ENCODE data around the gene KIAA1671. TPM values are rescaled to one million over a fixed set of nuclear protein-coding genes. Genes with fewer than 3 reads are reported as not detected.

The KIAA1671 gene
- total RNA-seq, 1 donor from 2014 or later: 20.6 TPM

DNA sequence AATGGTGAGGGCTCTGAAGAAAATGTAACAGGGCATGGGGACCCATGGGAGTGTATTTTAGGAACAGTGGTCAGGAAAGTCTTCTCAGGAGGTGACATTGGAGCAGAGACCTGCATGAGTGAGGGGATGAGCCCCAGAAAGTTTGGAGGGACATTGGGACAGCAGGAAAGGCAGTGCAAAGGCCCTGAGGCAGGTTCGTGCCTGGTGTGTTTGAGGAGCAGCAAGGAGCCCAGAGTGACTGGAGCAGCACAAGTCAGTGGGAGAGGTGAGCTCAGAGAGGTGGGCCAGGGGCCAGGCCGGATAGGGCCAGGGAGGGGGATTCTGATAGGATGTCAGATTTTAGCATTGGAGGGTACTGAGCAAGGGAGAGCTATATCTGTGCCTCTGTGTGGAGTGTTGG lies 167.1 kb downstream of the KIAA1671 start:
- no peak for DNase-seq

GRCh38 chr22:25120093-25120561 lies 167.6 kb downstream of the KIAA1671 start:
- DNase-seq: no peak

DNA sequence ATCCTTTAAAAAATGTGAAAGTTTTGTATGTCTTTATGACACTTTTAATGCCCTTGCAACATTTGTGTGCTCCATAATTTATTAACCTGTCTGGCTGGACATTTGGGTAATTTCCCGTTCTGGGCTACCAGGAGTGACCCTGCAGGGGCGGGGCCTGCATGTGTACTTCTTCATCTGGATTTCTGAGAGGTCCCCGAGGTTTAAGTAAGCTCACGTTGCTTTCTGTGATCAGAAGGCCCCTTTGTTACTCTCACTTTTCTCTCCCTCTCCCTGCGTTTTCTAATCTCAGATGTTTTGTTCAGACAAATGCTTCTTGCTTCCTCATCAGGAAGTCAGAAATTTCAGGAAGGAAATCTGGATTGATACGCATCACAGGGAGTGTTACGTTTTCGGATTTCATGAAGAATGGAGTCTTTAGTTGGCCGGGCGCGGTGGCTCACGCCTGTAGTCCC lies 168.3 kb downstream of the KIAA1671 start:
- no peak for DNase-seq

- no peak for DNase-seq
Measured at GRCh38 chr22:25122136-25122764, 169.7 kb downstream of the KIAA1671 start.

- no peak for DNase-seq
Measured at GRCh38 chr22:25123677-25124076, 171.2 kb downstream of the KIAA1671 start.

- no peak for DNase-seq
Measured at GRCh38 chr22:25125693-25126357, 173.3 kb downstream of the KIAA1671 start.

GRCh38 chr22:25126510-25126909 lies 174.0 kb downstream of the KIAA1671 start:
- DNase-seq: no peak

- DNase-seq: no peak
Measured at GRCh38 chr22:25127318-25127717, 174.8 kb downstream of the KIAA1671 start.

DNA sequence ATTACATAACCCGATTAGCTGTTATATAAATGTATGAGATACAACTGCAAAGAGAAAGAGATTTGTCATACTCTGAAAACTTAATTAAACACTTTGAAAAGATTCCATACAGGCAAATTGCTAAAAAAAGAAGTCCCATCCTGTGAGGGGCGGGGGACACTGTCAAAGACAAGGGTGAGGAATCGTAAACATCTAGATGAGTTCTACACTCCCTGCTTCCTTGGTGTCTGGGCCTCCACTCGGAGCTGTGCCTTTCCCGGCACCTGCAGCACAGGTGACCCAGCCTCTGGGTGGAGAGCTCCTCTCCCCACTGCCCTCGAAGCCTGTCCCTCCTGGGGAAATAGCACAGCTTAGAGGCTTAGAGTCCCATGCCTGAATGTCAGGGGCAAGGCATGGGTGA lies 177.9 kb downstream of the KIAA1671 start:
- DNase-seq: no peak

DNA sequence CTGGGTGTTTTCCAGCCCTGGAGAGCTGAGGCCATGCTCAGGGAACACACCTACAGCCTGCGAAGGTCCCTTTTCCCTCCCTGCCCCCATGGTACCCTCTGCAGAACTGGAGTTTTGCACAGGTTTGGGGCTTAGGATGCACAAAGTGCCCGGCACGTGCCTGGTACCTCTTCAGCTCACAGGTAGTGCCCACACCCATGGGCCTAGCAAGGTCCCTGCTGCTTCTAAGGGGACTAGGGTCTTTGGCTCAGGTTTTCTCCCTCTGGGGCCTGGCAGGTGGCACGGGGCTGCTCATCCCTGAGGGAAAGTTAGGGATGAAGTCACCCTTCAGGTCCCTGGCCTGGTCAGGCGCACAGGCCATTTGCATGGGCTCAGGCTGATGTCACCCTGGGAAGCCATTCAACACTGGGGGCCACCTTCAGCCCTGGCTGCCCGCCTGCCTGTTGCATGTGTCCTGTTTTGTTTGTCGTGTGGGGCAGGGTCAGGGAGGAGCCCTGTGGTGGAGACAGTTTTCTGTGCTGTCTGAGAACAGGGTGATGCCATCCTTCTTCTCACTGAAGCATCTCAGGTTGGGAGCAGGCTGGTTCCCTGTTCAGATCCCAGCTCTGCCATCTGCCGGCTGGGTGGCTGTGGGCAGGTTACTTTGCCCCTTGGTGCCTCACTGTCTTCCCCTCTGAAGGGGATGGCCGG lies 178.8 kb downstream of the KIAA1671 start:
- no peak for DNase-seq

DNA sequence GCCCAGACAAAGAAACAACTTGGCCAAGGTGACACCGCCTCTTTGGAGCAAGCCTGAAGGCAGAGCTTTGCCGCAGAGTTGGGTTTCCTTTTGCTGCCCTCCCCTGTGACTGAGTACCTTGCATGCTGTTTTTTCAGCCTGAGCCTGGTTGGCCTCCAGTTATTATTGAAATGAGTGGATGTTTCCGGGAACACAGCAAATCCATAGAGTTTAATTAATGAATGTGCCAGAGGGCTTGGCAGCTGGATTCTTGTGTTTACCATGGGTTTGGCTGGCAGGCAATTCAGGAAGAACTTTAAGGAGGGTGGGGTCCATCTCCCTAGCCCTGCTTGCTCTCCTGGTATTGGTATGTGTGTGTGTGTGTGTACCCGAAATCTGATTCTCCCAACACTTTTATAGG lies 181.5 kb downstream of the KIAA1671 start:
- DNase-seq: peak; percentile 54

GRCh38 chr22:25134451-25134850 lies 181.9 kb downstream of the KIAA1671 start:
- DNase-seq: no peak

DNA sequence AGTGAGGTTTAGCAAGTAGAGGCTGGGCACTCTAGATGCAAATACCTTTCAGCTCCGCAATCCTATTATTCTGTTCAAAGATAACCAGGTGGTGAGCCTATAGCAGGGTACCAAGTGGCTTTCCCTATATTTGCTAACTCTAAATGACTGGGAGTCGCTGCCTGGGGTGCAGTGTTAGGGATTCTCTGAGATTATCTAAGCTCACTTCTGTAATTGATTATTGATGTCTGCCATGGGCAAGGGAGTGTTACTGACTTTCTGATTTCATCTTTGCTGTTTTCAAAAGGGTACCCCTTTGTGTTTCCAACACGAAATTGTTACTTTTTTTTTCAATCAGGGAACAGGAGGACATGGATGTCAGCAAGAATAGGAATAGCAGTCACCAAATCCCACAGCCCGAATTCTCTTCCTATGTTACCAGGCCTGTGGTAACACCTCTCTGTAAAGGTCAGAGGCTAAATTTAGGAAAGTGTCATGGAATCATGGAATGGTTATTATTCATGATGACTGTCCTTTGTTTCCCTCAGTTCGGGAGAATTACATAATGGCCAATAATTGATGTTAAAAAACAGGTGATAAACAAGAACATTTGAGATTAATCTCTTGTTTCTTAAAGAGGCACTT lies 184.5 kb downstream of the KIAA1671 start:
- no peak for DNase-seq

GRCh38 chr22:25137577-25138525 lies 185.3 kb downstream of the KIAA1671 start:
- DNase-seq: no peak

- no peak for DNase-seq
Measured at GRCh38 chr22:25139062-25139461, 186.5 kb downstream of the KIAA1671 start.

DNA sequence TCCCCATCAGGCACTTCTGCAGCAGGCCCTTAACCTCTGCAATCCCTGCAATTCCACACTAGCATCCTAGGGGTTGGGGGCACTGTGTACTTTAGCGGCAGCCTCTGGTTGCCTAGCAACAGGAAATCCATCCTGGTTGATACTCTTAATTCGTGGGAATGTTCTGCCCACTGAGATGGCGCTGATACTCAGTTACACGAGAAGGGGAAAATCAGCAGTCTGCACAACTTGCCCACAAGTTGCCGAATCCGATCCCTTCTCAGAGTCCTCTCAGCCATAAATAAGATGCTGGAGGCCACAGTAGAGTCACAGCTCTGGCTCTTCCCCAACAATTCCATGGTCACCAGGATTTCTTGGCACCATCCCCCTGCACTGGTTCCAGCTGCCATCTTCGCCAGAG lies 189.6 kb downstream of the KIAA1671 start:
- DNase-seq: no peak

DNA sequence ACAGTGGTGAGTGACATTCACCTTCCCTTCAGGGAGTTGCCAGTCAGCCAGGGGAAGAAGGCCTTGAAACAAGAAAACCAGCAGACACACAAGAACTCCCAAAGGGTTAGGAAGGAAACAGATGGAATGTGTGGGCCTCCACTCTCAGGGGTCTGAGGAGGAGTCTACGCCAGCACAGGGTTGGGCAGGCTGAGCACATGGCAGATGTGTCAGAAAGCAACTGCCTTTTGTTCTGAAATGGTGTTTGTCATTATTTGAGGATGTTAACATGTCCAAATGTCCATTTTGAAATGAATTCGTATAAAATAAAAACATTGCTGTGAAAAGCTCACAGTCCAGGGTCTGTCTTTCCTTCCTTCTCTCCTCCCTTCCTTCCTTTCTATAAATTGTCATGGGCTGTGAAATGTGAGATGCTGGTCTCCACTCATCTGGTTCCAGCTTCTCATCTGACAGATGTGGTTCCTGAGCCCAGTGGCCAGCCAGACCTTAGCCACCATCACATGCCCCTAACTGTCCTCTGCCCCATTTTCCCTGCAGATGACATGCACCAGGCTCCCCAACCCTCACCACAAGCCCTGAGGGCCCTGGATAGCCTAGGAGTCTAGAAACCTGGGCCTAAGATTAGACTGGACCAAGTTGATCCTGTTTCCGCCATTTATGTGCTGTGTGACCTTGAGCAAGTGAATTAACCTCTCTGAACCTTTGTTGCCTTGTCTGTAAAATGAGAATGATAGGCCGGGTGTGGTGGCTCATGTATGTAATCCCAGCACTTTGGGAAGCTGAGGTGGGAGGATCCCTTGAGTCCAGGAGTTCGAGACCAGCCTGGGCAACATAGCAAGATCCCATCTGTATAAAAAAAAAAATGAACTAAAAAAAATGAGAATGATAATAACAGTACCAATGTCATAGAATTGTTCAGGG lies 190.9 kb downstream of the KIAA1671 start:
- peak; percentile 40 for DNase-seq

DNA sequence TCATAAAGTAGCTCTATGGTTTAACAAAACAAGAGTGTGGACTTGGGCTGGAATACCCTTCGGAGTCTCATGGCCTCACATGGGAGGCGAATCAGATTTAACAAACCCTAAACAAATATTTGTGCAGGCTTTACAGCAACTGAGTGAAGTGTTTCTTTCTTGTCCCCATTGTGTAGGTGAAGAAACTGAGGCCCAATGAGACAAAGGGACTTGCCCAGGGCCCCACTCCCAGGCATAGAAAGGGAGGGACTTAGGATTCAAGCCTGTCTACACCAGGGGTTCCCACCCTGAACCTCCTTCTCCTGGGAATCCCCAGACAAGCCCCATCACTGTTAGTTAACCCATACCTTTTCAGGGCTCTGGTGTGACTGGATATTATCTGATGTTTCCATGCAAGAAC lies 192.0 kb downstream of the KIAA1671 start:
- DNase-seq: no peak

- no peak for DNase-seq
Measured at GRCh38 chr22:25146307-25146706, 193.8 kb downstream of the KIAA1671 start.

DNA sequence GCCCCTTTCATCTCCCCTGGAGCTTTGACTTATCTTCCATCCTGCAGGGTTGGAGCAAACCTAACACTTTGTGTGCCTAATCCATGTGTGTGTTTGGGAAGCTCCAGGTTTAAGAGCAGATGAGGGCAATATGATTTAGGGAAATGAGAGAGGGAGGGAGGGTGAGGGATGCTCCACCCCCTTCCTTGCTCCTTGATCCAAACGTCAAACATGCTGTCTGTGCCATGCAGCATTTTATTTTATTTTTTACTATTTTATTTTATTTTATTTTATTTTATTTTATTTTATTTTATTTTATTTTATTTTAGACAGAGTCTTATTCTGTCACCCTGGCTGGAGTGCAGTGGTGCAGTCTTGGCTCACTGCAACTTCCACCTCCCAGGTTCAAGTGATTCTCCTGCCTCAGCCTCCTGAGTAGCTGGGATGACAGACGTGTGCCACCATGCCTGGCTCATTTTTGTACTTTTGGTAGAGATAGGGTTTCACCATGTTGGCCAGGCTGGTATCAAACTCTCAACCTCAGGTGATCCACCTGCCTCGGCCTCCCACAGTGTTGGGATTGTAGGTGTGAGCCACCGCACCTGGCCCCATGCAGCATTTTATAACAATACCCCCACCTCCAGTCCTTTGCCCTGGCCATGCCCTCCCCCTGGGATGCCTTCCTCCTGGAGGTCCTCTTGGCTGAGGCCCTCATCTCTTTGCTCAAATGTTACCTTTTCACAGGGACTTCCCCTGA lies 194.6 kb downstream of the KIAA1671 start:
- no peak for DNase-seq
